ENCODE results near the gene GRB2.
"Not testable (repeated sequence)": the region's sequence is repeated elsewhere in the genome, so short reads cannot be mapped to it uniquely, and the experiment has no call there.

Gene GRB2

GRCh38 chr17:75445296-75445695 is 39.8 kb upstream of the GRB2 start:
- Histone ChIP-seq H3K4me3 (replicated peaks; ENCODE audit: low read depth, low read length) (no peak overlapping the region), H3K36me3 (ENCODE audit: control insufficient read depth, insufficient read depth, low read length) (no peaks in the 10 kb centered on the region), H3K27me3 (replicated peaks; ENCODE audit: control insufficient read depth, insufficient read depth, low read length) (no peaks in the 10 kb centered on the region)
- TF ChIP-seq, protein P1, sequence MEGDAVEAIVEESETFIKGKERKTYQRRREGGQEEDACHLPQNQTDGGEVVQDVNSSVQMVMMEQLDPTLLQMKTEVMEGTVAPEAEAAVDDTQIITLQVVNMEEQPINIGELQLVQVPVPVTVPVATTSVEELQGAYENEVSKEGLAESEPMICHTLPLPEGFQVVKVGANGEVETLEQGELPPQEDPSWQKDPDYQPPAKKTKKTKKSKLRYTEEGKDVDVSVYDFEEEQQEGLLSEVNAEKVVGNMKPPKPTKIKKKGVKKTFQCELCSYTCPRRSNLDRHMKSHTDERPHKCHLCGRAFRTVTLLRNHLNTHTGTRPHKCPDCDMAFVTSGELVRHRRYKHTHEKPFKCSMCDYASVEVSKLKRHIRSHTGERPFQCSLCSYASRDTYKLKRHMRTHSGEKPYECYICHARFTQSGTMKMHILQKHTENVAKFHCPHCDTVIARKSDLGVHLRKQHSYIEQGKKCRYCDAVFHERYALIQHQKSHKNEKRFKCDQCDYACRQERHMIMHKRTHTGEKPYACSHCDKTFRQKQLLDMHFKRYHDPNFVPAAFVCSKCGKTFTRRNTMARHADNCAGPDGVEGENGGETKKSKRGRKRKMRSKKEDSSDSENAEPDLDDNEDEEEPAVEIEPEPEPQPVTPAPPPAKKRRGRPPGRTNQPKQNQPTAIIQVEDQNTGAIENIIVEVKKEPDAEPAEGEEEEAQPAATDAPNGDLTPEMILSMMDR (IDR thresholded peaks at IDR 0.05; ENCODE audit: insufficient read depth, low read length, poor library complexity, severe bottlenecking) = no peak
- DNase-seq (ENCODE audit: extremely low read depth, insufficient read length) = no peak

DNA sequence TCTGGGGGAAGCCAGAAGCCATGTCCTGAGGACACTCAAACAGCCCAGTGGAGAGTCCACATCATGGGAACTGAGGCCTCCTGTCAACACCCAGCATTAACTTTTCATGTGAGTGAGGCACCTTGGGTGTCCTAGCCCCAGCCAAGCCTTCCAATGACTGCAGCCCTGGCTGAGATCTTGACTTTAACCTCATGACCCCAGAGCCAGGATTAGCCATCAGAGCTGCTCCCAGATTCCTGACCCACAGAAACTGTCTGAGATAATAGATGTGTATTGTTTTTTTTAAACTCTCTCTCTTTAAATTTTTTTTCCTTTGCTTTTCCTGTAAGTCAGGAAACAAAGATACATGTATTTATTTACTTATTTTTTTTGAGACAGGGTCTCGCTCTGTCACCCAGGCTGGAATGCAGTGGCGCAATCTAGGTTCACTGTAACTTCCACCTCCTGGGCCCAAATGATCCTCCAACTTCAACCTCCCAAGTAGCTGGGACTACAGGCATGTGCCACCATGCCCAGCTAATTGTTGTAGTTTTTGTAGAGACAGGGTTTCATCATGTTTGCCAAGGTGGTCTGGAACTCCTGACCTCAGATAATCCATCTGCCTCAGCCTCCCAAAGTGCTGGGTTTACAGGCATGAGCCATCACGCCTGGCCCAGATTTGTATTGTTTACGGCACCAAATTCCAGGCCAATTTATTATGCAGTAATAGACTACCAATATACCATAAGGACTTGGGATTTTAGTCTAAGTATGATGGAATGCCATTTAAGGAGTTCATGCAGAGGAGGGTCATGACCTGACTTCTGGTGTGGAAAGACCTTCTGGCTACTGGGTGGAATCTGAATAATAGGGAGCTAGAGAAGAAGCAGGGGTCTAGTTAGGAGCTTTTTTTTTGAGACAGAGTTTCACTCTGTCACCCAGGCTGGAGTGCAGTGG is 37.0 kb upstream of the GRB2 start:
- TF ChIP-seq, protein P1 (IDR thresholded peaks at IDR 0.05; ENCODE audit: insufficient read depth, low read length, poor library complexity, severe bottlenecking) = no peak

GRCh38 chr17:75440738-75441448 is 35.4 kb upstream of the GRB2 start:
- no peak overlapping the region for H3K4me3 ChIP-seq (replicated peaks; ENCODE audit: low read depth, low read length)
- TF ChIP-seq, protein P1 (IDR thresholded peaks at IDR 0.05; ENCODE audit: insufficient read depth, low read length, poor library complexity, severe bottlenecking) = no peak
- no peak for DNase-seq (ENCODE audit: extremely low read depth, insufficient read length)
- no peaks in the 10 kb centered on the region for H3K27me3 ChIP-seq (replicated peaks; ENCODE audit: control insufficient read depth, insufficient read depth, low read length)
- no peaks in the 10 kb centered on the region for H3K36me3 ChIP-seq (ENCODE audit: control insufficient read depth, insufficient read depth, low read length)

More for the DNA sequence above, 37.0 kb upstream of the GRB2 start:
- no peak overlapping the region for H3K4me3 ChIP-seq (replicated peaks; ENCODE audit: low read depth, low read length)
- DNase-seq (ENCODE audit: extremely low read depth, insufficient read length) = no peak
- no peaks in the 10 kb centered on the region for H3K27me3 ChIP-seq (replicated peaks; ENCODE audit: control insufficient read depth, insufficient read depth, low read length)
- no peaks in the 10 kb centered on the region for H3K36me3 ChIP-seq (ENCODE audit: control insufficient read depth, insufficient read depth, low read length)

DNA sequence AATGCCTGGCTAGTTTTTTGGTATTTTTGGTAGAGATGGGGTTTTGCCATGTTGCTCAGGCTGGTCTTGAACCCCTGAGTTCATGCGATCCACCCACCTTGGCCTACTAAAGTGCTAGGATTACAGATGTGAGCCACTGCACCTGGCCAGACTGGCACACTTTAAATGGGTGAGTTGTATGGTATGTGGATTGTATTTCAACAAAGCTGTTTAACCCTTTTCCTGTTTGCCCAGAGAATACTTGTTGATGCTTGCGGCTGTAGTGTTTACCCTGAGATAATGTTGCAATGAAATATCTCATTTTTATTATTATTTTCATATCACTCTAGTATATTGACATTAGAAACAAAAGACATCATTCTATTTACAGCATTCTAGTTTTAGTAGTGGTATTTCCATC is 33.8 kb upstream of the GRB2 start:
- DNase-seq (ENCODE audit: extremely low read depth, insufficient read length) = no peak
- TF ChIP-seq, protein P1 (IDR thresholded peaks at IDR 0.05; ENCODE audit: insufficient read depth, low read length, poor library complexity, severe bottlenecking) = no peak
- Histone ChIP-seq H3K36me3 (ENCODE audit: control insufficient read depth, insufficient read depth, low read length) (no peaks in the 10 kb centered on the region), H3K4me3 (replicated peaks; ENCODE audit: low read depth, low read length) (no peak overlapping the region), H3K27me3 (replicated peaks; ENCODE audit: control insufficient read depth, insufficient read depth, low read length) (no peaks in the 10 kb centered on the region)

GRCh38 chr17:75437404-75437803 is 31.9 kb upstream of the GRB2 start:
- DNase-seq (ENCODE audit: extremely low read depth, insufficient read length); H3K4me3 ChIP-seq (replicated peaks; ENCODE audit: low read depth, low read length); H3K27me3 ChIP-seq (replicated peaks; ENCODE audit: control insufficient read depth, insufficient read depth, low read length); H3K36me3 ChIP-seq (ENCODE audit: control insufficient read depth, insufficient read depth, low read length): not testable (repeated sequence)

DNA sequence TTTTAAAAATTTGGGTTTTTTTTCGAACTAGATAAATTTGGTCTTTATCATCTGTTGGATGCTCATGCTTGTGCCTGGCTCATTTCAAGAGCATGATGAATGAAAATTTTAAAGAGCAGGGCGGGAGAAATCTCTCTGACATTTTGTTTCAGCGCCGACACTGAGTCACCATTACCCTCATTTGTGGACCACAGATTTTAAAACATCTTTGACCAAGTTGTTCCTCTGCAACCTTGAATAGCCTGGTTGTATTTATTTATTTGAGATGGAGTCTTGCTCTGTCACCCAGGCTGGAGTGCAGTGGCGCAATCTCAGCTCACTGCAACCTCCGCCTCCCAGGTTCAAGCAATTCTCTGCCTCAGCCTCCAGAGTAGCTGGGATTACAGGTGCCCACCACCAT is 29.0 kb upstream of the GRB2 start:
- not testable (repeated sequence) for H3K4me3 ChIP-seq (replicated peaks; ENCODE audit: low read depth, low read length); H3K27me3 ChIP-seq (replicated peaks; ENCODE audit: control insufficient read depth, insufficient read depth, low read length); H3K36me3 ChIP-seq (ENCODE audit: control insufficient read depth, insufficient read depth, low read length); DNase-seq (ENCODE audit: extremely low read depth, insufficient read length)
